ENCODE data around the gene CTNNB1.

CTNNB1 gene

GRCh38 chr3:41241800-41242571 lies 42.7 kb downstream of the CTNNB1 start:
- no peak for DNase-seq (ENCODE audit: extremely low spot score)
- TF ChIP-seq, protein P1, sequence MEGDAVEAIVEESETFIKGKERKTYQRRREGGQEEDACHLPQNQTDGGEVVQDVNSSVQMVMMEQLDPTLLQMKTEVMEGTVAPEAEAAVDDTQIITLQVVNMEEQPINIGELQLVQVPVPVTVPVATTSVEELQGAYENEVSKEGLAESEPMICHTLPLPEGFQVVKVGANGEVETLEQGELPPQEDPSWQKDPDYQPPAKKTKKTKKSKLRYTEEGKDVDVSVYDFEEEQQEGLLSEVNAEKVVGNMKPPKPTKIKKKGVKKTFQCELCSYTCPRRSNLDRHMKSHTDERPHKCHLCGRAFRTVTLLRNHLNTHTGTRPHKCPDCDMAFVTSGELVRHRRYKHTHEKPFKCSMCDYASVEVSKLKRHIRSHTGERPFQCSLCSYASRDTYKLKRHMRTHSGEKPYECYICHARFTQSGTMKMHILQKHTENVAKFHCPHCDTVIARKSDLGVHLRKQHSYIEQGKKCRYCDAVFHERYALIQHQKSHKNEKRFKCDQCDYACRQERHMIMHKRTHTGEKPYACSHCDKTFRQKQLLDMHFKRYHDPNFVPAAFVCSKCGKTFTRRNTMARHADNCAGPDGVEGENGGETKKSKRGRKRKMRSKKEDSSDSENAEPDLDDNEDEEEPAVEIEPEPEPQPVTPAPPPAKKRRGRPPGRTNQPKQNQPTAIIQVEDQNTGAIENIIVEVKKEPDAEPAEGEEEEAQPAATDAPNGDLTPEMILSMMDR (IDR thresholded peaks at IDR 0.05; ENCODE audit: control extremely low read depth, extremely low read depth, low read depth, missing control alignments): no peak
- ChIA-PET POLR2A (no interaction called here), CTCF (interaction anchor here (4.2 kb wide), 1 partner anchor 11 kb away, joined by 19 read pairs; no protein-coding TSS in a partner anchor)

GRCh38 chr3:41243183-41243582 lies 43.9 kb downstream of the CTNNB1 start:
- POLR2A ChIA-PET: no interaction called here
- CTCF ChIA-PET: interaction anchor here (1.1 to 4.2 kb wide), 2 partner anchors 12 to 44 kb away, joined by 3 to 19 read pairs; partner anchors contain the start of gene CTNNB1
- DNase-seq (ENCODE audit: extremely low spot score): no peak
- TF ChIP-seq, protein P1 (IDR thresholded peaks at IDR 0.05; ENCODE audit: control extremely low read depth, extremely low read depth, low read depth, missing control alignments): no peak

DNA sequence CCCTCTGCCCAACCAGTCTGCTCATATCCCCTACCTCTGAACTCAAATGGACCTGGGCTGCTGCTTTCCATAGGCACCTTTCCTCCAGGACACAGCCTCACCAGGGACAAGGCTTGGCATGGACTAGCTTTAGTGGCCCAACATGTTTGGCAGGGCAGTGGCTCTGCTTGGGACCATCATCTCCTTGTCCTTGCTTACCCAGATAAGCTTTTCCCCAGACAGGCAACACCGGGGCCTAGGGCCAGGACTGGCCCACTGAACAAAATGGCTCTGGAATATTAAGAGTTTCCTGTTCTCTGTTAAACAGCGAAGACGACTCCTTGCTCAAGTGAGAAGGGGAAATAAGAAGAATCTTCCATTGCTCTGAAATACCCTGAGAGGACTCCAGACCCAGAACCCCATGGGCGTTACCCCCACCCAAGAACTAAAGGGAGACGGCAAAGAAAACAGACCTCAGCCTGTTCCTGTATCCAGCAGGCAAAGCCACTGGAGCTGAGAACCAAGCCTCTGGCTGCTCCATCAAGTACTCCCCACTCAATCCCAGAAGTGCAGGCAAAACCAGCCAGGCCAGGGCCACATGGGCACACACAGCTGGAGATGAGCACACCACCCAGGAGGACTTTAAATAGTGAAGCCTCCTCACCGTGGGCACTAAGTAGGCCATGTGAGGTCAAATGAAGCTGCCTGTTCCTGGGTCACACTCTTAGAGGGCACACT lies 45.5 kb downstream of the CTNNB1 start:
- CTCF ChIA-PET: interaction anchor here (1.0 to 4.2 kb wide), 7 partner anchors 9 to 660 kb away, joined by 3 to 19 read pairs (median 3); no protein-coding TSS in a partner anchor
- TF ChIP-seq, protein P1 (IDR thresholded peaks at IDR 0.05; ENCODE audit: control extremely low read depth, extremely low read depth, low read depth, missing control alignments): no peak

GRCh38 chr3:41247055-41248004 lies 48.0 kb downstream of the CTNNB1 start:
- CTCF ChIA-PET: interaction anchor here (1.0 to 1.4 kb wide), 5 partner anchors 11 to 667 kb away, joined by 3 to 4 read pairs (median 3); no protein-coding TSS in a partner anchor
- TF ChIP-seq, protein P1 (IDR thresholded peaks at IDR 0.05; ENCODE audit: control extremely low read depth, extremely low read depth, low read depth, missing control alignments): no peak
- POLR2A ChIA-PET: no interaction called here

More for the DNA sequence above, 45.5 kb downstream of the CTNNB1 start:
- DNase-seq (ENCODE audit: extremely low spot score): no peak
- POLR2A ChIA-PET: no interaction called here

DNA sequence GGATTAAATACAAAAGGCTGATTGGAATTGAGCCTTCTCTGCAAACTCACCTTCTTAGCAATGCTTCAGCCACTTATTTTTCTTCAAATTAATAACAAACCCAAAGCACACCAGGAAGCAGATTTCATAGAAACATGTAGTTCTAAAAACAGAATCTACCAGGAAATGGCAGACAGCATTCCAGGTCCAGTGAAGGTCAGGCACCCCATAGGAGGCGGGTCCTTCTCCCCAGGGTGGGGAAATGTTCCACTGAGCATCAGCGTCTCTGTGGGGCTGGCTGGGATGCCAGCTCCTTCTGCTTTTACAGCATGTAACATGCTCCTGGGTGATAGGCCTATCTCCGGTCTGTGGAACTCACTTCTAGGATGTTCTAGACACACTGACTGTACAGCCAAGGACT lies 49.2 kb downstream of the CTNNB1 start:
- TF ChIP-seq, protein P1 (IDR thresholded peaks at IDR 0.05; ENCODE audit: control extremely low read depth, extremely low read depth, low read depth, missing control alignments): no peak
- no peak for DNase-seq (ENCODE audit: extremely low spot score)
- ChIA-PET POLR2A (no interaction called here), CTCF (interaction anchor here (1.3 kb wide), 1 partner anchor 14 kb away, joined by 4 read pairs; no protein-coding TSS in a partner anchor)

More at GRCh38 chr3:41247055-41248004, 48.0 kb downstream of the CTNNB1 start:
- no peak for DNase-seq (ENCODE audit: extremely low spot score)

Measured in GM10248 (cell line).